ENCODE data around the gene ZBTB45. TPM values are rescaled to one million over a fixed set of nuclear protein-coding genes. Genes with fewer than 3 reads are reported as not detected.
A peak's percentile ranks its signal among the peaks of the same experiment; 100 is the strongest.

The ZBTB45 gene
- total and polyA plus RNA-seq, 10 of the 15 experiments (the other 5 are each of a cell fraction or from before 2014, with no cell fraction given), result 0.29 to 17.2 (median 4.2) TPM

DNA sequence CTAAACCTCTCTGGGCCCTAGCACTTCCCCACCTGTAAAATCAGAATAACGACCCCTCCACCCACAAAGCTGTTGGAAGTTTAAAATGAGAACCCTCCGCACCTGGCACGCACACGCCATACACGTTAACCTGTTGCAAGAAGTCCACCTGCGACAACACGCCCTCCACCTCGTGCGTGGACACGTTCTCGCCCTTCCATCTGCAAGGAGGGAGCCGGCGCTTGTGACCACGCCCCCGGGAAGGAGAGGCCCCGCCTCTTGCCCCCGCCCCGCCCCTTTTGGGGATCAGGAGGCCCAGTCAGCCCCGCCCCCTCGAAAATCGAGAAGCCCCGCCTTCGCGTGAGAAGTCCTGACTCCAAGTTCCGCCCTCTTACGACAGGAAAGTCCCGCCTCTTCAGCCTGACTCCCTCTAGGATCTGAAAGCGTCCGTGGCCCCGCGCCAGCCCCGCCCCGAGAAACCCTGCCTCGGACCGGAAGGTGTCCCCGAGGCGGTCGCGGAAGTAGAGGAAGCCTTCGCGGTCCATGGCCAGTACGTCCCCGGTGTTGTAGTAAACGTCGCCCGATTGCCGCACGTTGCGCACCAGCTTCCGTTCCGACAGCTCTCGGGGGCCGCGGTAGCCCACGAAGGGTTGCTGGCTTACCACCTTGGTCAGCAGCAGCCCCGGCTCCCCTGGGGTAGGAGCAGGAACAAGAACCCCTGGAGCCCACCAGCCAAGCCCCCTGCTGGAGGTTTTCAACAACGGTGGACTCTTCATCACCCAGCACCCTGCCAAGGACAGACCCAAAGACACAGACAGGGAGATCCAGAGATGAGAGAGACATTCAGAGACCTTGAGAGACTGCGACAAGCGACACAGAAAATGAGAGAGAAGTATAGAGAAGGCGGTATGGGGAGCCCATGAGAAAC lies 20.3 kb downstream of the ZBTB45 start (continued):
- TF ChIP-seq ETV6 (conservative IDR thresholded peaks at IDR 0.05 in 1 of 2, IDR thresholded peaks at IDR 0.05 in 1 of 2; ENCODE audit: borderline replicate concordance in 1 of 2, low read depth in 1 of 2) (peak in 1 of 2 experiments; percentile 80; a peak in 2 of 4 replicates), SMARCA5 (IDR thresholded peaks at IDR 0.05) (no peak; the same call in 1 of the 2 replicates), NBN (IDR thresholded peaks at IDR 0.05) (peak; percentile 93), SPI1 (IDR thresholded peaks at IDR 0.05; ENCODE audit: borderline replicate concordance, insufficient read depth, low read depth, low read length) (peak; percentile 21; the same call in 1 of the 2 replicates), NFYB (IDR thresholded peaks at IDR 0.05; ENCODE audit: insufficient read depth, low read depth, low read length) (no peak), POLR2A (IDR thresholded peaks at IDR 0.05; ENCODE audit: low read depth, low read length) (peak; percentile 88), STAT1 (conservative IDR thresholded peaks at IDR 0.05) (peak; percentile 98)
- TF ChIP-seq, protein P1, sequence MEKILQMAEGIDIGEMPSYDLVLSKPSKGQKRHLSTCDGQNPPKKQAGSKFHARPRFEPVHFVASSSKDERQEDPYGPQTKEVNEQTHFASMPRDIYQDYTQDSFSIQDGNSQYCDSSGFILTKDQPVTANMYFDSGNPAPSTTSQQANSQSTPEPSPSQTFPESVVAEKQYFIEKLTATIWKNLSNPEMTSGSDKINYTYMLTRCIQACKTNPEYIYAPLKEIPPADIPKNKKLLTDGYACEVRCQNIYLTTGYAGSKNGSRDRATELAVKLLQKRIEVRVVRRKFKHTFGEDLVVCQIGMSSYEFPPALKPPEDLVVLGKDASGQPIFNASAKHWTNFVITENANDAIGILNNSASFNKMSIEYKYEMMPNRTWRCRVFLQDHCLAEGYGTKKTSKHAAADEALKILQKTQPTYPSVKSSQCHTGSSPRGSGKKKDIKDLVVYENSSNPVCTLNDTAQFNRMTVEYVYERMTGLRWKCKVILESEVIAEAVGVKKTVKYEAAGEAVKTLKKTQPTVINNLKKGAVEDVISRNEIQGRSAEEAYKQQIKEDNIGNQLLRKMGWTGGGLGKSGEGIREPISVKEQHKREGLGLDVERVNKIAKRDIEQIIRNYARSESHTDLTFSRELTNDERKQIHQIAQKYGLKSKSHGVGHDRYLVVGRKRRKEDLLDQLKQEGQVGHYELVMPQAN (conservative IDR thresholded peaks at IDR 0.05), result 0 out of 2 replicates have a peak, but pooled peaks have one; percentile 22
- TF ChIP-seq, protein P2, sequence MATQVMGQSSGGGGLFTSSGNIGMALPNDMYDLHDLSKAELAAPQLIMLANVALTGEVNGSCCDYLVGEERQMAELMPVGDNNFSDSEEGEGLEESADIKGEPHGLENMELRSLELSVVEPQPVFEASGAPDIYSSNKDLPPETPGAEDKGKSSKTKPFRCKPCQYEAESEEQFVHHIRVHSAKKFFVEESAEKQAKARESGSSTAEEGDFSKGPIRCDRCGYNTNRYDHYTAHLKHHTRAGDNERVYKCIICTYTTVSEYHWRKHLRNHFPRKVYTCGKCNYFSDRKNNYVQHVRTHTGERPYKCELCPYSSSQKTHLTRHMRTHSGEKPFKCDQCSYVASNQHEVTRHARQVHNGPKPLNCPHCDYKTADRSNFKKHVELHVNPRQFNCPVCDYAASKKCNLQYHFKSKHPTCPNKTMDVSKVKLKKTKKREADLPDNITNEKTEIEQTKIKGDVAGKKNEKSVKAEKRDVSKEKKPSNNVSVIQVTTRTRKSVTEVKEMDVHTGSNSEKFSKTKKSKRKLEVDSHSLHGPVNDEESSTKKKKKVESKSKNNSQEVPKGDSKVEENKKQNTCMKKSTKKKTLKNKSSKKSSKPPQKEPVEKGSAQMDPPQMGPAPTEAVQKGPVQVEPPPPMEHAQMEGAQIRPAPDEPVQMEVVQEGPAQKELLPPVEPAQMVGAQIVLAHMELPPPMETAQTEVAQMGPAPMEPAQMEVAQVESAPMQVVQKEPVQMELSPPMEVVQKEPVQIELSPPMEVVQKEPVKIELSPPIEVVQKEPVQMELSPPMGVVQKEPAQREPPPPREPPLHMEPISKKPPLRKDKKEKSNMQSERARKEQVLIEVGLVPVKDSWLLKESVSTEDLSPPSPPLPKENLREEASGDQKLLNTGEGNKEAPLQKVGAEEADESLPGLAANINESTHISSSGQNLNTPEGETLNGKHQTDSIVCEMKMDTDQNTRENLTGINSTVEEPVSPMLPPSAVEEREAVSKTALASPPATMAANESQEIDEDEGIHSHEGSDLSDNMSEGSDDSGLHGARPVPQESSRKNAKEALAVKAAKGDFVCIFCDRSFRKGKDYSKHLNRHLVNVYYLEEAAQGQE (IDR thresholded peaks at IDR 0.05; ENCODE audit: low read depth, low read length), result peak; percentile 56
- TF ChIP-seq, protein P3, sequence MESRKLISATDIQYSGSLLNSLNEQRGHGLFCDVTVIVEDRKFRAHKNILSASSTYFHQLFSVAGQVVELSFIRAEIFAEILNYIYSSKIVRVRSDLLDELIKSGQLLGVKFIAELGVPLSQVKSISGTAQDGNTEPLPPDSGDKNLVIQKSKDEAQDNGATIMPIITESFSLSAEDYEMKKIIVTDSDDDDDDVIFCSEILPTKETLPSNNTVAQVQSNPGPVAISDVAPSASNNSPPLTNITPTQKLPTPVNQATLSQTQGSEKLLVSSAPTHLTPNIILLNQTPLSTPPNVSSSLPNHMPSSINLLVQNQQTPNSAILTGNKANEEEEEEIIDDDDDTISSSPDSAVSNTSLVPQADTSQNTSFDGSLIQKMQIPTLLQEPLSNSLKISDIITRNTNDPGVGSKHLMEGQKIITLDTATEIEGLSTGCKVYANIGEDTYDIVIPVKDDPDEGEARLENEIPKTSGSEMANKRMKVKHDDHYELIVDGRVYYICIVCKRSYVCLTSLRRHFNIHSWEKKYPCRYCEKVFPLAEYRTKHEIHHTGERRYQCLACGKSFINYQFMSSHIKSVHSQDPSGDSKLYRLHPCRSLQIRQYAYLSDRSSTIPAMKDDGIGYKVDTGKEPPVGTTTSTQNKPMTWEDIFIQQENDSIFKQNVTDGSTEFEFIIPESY (IDR thresholded peaks at IDR 0.05), result no peak

Data from GM12878 (cell line).